Kidney epithelial cell (primary cell): Measurements from ENCODE around the gene MEIOSIN. TPM values are rescaled to one million over a fixed set of nuclear protein-coding genes. Genes with fewer than 3 reads are reported as not detected.
"Not testable (repeated sequence)": the region's sequence is repeated elsewhere in the genome, so short reads cannot be mapped to it uniquely, and the experiment has no call there.

Source experiments
- DNase-seq: peaks from one replicate; pipeline ENCODE4 v3.0.0-alpha.2; 2010; ENCODE audit warnings: low read depth
- H3K27me3 ChIP-seq: 2 replicates; pipeline ENCODE4 v1.6.0; 2011; ENCODE audit warnings: low read length; ENCODE audit not compliant: control insufficient read depth, insufficient read depth
- H3K36me3 ChIP-seq: 2 replicates; pipeline ENCODE4 v1.5.1; 2011; ENCODE audit warnings: low read length; ENCODE audit not compliant: control insufficient read depth, insufficient read depth
- H3K4me3 ChIP-seq: 2 replicates; pipeline ENCODE4 v1.5.1; 2011; ENCODE audit warnings: low read depth, mild to moderate bottlenecking, control low read depth, low read length
- CTCF ChIP-seq: IDR thresholded peaks from 2 replicates; pipeline ENCODE4 v1.5.1; 2011; ENCODE audit warnings: mild to moderate bottlenecking, moderate library complexity, low read length, control low read depth, inconsistent platforms; ENCODE audit not compliant: insufficient read depth, poor library complexity, severe bottlenecking
- total RNA-seq: library from RNA; depleted of rRNA; stranded (reverse); fragments of >200 nt; gene quantifications from 2 replicates; pipeline ENCODE4 v1.2.3, GENCODE V29; 2015

The MEIOSIN gene
- total RNA-seq: not detected in 2 replicates

GRCh38 chr19:45733160-45733810 is at the start of gene MEIOSIN:
MEIOSIN (plus strand) TSS chr19:45733439; CDS start chr19:45735377, 1,938 bp downstream.
- Histone ChIP-seq H3K36me3 (no peaks in the 10 kb centered on the region), H3K27me3 (no peaks in the 10 kb centered on the region), H3K4me3 (no peak within 1 kb of the TSS)
- TF ChIP-seq CTCF: no peak
- DNase-seq: no peak

- H3K4me3 ChIP-seq, H3K27me3 ChIP-seq, H3K36me3 ChIP-seq, DNase-seq: not testable (repeated sequence)
These were observed 48.2 kb upstream of the MEIOSIN start for GRCh38 chr19:45685045-45685444.

- H3K36me3 ChIP-seq: peaks cover 4% of the 10 kb centered on the region
- H3K27me3 ChIP-seq: no peaks in the 10 kb centered on the region
- no peak for DNase-seq
- no peak overlapping the region for H3K4me3 ChIP-seq
- no peak for TF ChIP-seq CTCF
These were observed 45.6 kb upstream of the MEIOSIN start for GRCh38 chr19:45687599-45687998.

- Histone ChIP-seq H3K36me3 (peaks cover 2% of the 10 kb centered on the region), H3K27me3 (no peaks in the 10 kb centered on the region), H3K4me3 (peak within 1 kb of the TSS; percentile 82)
- DNase-seq: peak; percentile 75
- no peak for TF ChIP-seq CTCF
These were observed 41.6 kb upstream of the MEIOSIN start, which contains the start of gene SNRPD2 for GRCh38 chr19:45691516-45692186. SNRPD2 (minus strand) TSS chr19:45691953; CDS start chr19:45691888, 65 bp downstream.

GRCh38 chr19:45692187-45693105 is 40.8 kb upstream of the MEIOSIN start, which contains the start of gene QPCTL:
QPCTL (plus strand) TSS chr19:45692666; CDS start chr19:45692704, 38 bp downstream.
- DNase-seq: peak; percentile 99
- Histone ChIP-seq H3K36me3 (peaks cover 2% of the 10 kb centered on the region), H3K4me3 (peak within 1 kb of the TSS; percentile 82), H3K27me3 (no peaks in the 10 kb centered on the region)
- no peak for TF ChIP-seq CTCF
